ENCODE data around the gene TM2D3. TPM values are rescaled to one million over a fixed set of nuclear protein-coding genes. Genes with fewer than 3 reads are reported as not detected.

The TM2D3 gene, protein sequence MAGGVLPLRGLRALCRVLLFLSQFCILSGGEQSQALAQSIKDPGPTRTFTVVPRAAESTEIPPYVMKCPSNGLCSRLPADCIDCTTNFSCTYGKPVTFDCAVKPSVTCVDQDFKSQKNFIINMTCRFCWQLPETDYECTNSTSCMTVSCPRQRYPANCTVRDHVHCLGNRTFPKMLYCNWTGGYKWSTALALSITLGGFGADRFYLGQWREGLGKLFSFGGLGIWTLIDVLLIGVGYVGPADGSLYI
- total RNA-seq, result 48.7 TPM
- long read RNA-seq, transcript TM2D3-202 (5 exons, 1,329 nt), result major isoform, 43 of 56 reads
- long read RNA-seq, transcript TM2D3-201 (6 exons, 1,381 nt), result minor isoform, 6 of 56 reads
- long read RNA-seq, partial matches to known transcripts, result 0 of 56 reads
- long read RNA-seq, other reads (novel, unspliced or antisense), result 3 of 56 reads

DNA sequence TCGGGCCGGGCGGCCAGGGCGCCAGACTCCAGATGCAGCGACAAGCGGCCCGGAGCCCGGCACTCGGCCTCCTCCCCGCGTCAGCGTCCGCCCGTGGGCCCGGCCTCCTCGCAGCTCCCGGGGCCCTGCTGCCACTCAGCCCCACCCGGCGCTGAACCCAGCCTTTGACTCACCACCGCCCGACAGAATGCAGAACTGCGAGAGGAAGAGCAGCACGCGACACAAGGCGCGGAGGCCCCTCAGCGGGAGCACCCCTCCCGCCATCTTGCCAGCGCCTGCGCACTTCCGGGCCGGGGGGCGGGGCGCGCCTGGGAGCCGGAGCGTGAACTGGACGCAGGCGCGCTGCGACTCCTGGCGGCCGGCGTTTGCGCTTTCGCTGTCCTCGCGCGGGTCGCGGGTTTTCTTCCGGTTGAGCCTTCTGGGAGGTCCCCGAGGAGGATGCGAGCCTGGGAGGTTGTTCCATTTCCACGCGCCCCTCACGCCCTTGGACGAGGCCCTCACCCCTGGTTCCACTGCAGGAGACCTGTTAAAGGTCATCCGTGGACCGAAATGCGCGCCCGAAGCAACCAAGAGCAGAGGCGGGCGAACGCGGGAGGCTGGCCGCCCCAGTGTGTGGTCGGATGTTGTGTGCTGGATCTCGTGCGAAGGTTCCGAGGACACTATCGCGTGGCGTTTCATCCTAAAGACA, at the start of gene TM2D3:
TM2D3 (minus strand) TSS at position 284 of the 688 bp plus-strand sequence; CDS start at position 264, 20 bp downstream.
- intact Hi-C loops (cut with micrococcal nuclease), result no loop called here
- peak; percentile 97 for ATAC-seq
- DNase-seq, result peak; percentile 98

DNA sequence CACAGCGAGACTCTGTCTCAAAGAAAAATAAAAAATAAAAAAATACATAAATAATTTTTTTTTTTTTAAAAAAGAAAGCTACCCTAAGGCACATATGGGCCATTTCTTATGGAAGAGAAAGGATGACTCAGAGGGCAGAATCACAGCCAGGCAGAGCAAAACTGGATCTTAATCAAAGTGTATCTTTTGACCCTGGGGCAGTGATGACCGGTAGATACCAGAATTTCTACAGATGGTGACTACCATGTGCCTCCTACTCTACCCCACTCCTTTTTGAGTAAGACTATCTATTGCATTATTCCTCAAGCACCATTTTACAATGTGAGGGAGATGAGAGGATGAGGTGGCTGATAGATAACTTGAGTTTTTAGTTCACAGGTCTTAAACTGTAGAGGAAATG, 46.1 kb upstream of the TM2D3 start:
- DNase-seq (no peak), ATAC-seq (no peak)
- intact Hi-C loops (cut with micrococcal nuclease), result no loop called here

DNA sequence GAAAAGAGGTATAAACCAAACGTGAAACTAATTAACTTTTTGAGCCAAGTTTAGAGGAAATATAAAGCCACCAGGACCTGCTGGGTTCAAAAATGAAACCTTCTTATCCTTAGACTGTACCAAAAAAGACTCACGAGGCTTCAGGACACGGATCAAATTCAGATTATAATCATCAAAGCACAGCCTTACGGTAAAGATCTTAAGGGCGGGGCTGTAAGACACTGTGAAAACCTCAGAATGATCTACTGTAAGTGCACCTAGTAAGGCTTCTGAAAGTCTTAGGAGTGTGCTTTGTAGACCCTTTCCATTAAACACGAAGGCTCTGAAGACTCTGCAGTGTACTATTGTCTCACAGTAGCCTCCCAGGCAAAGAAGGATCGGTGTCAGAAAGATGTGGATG, 45.3 kb upstream of the TM2D3 start:
- ATAC-seq (no peak), DNase-seq (no peak)
- intact Hi-C loops (cut with micrococcal nuclease), result no loop called here

DNA sequence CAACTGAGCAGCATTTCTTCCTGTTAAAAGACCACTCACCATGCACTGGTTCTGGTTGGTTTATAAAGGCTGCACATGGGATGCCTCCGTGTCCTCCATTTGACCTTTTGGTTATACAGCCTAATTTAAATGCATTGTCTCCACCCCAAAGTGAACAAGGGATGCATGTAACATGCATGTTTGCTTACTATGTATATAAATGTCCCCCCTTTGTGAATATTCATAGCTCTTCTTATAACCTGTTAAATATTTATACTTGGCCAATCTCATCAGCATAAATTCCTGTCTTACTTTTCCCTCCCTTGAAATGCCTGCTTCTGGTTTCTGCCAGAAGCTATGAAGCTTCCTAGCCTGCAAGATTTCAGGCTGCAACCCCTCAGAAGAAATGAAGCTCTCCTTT, 44.6 kb upstream of the TM2D3 start:
- DNase-seq (no peak), ATAC-seq (no peak)
- intact Hi-C loops (cut with micrococcal nuclease), result no loop called here

DNA sequence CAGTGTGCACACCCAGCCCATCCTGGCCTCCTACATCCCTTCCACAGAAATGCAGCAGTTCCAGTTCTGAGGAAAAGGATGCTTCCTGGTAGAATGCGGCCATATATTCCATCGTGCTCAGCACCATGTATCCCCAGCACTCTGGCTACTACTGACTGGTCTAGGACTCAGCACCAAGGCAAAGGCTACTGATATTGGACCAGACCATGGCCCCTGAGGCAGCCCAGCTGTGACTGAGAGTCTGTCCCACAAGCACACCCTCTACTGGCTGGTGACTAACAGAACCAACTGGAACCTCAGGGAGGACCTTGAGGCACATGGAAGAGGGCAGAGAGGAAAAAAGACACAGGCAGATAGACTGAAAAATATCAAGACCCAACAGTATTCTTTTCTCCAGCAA, 42.1 kb upstream of the TM2D3 start:
- ATAC-seq (no peak), DNase-seq (no peak)
- intact Hi-C loops (cut with micrococcal nuclease), result no loop called here

DNA sequence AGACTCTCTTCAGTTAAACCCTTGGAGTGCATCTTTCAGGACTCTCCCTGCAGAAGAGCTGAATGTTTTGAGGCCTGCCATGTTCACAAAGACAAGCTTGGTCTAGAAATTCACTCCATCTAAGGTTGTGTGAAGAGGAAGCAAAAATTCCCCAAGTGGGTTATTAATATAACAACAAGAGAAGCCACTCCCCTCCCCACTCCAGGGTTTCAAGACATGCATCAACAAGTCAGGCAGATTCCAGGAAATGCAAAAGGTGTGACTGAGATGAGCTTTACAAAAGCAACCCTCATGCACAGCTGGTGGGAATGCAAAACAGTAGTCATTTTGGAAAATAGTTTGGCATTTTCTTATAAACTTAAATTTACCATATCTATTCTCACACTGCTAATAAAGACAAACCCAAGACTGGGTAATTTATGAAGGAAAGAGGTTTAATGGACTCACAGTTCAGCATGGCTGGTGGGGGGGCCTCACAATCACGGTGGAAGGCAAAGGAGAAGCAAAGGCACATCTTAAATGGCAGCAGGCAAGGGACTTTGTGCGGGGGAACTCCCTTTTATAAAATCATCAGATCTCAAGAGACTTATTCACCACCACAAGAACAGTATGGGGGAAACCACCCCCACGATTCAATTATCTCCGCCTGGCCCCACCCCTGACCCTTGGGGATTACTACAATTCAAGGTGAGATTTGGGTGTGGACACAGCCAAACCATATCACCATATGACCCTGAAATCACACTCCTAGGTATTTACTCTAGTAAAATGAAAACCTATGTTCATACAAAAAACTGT, 40.8 kb upstream of the TM2D3 start:
- ATAC-seq (no peak), DNase-seq (no peak)
- intact Hi-C loops (cut with micrococcal nuclease), result no loop called here

DNA sequence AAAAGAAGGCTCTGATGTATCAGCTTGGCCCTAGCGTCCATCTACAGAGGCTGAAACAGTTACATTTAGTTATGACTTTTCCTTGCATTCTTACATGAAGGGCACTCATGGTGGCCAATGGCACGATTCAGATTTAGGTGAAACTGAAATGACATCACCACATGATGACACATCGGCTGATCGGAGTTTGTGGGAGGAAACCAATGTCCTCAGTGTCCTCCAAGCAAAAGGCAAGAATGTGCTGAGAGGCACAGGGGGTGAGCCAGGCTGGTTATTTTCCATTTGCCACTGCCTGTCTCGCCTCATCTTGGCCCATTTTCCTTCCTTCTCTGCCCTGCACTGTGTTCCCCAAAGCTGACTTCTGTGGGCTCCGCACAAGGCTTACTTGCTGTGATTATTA, 37.7 kb upstream of the TM2D3 start:
- intact Hi-C loops (cut with micrococcal nuclease), result no loop called here
- DNase-seq (no peak), ATAC-seq (no peak)

DNA sequence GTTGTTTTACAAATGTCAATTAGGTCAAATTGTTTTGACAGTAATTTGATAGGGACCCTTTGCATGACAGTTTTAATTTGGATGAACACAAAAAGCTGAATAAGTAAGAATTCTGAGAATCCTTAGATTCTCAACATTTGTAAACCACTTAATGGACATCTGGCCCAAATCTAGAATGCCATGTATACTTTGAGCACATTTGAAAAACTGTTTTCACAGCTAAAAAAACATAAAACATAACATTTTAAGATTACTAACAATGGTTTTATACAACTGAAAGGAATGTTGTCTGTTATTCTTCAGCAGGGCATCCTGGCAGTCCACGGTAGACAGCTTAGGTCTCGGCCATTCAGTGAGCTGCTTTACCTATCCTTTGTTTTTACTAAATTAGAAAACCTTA, 34.5 kb upstream of the TM2D3 start:
- intact Hi-C loops (cut with micrococcal nuclease), result no loop called here
- ATAC-seq, result no peak

DNA sequence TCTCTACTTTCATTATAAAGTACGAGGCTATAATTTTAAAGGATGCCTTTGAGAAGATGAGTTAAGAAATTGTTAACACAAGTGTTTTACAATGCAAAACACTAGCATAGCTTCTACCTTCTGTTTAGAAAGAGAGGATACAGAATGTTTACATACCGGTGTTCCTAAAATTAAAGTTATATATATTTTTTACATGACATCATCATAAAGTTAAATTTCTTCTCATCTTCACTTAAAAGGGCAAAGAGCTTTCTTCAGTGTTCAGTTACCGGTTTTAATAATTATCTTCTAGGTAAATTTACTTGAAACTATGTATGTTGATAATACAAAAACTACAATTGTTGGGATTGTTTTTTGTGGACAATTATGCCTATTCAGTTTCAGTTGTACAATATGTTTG, 32.7 kb upstream of the TM2D3 start:
- intact Hi-C loops (cut with micrococcal nuclease), result no loop called here

More for the DNA sequence above, 34.5 kb upstream of the TM2D3 start:
- DNase-seq, result no peak

DNA sequence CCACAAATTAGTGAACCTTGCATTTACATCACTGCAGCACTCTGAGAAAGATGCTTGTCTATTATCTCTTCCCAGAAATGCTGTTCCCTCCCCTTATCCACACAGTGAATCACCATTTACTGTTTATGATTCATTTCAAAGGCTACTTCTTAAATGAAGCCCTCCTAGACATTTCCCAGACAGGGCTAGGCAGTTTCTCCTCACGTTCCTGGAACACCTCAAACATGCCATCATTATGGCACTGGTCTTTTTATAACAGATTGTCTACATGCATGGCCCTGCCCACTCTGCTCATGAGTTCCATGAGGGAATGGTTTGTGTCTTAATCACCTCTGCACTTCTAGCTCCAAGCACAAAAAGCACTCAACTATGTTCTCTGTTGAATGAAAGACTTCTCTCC, 32.2 kb upstream of the TM2D3 start:
- no peak for DNase-seq
- intact Hi-C loops (cut with micrococcal nuclease), result no loop called here
- ATAC-seq, result peak; percentile 96

More for the DNA sequence above, 32.7 kb upstream of the TM2D3 start:
- DNase-seq (no peak), ATAC-seq (no peak)

DNA sequence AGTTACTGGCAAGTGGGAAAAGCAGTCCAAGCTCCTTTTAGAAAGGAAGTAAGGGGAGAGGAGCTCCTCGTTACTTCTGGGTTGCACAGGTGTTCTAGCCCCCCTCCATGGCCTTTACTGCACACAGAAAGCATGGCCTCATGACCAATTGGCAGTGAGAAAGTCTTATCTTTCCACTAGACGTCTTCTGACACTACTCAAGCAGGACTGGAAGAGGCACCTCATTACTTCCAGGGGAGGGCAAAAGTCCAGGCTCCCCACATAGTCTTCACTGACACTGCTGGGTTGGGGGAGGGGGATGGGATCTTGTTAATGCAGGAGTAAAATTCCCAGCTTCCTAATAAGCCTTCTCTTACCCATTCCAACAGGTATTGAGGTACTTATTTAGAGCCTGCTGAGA, 27.6 kb upstream of the TM2D3 start:
- ATAC-seq (no peak), DNase-seq (no peak)
- intact Hi-C loops (cut with micrococcal nuclease), result no loop called here

DNA sequence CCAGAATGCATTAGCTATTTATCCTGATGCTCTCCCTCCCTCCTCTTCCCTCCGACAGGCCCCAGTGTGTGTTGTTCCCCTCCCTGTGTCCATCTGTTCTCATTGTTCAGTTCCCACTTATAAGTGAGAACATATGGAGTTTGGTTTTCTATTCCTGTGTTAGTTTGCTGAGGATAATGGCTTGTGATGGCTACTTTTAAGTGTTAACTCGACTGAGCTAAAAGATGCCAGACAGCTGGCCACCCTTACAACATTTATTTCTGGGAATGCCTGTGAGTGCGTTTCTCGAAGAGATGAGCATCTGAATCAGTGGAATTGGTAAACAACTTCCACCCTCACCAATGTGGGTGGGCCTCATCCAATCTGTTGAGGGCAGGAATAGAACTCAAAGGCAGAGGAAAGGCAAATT, 24.7 kb upstream of the TM2D3 start:
- DNase-seq (no peak), ATAC-seq (no peak)

DNA sequence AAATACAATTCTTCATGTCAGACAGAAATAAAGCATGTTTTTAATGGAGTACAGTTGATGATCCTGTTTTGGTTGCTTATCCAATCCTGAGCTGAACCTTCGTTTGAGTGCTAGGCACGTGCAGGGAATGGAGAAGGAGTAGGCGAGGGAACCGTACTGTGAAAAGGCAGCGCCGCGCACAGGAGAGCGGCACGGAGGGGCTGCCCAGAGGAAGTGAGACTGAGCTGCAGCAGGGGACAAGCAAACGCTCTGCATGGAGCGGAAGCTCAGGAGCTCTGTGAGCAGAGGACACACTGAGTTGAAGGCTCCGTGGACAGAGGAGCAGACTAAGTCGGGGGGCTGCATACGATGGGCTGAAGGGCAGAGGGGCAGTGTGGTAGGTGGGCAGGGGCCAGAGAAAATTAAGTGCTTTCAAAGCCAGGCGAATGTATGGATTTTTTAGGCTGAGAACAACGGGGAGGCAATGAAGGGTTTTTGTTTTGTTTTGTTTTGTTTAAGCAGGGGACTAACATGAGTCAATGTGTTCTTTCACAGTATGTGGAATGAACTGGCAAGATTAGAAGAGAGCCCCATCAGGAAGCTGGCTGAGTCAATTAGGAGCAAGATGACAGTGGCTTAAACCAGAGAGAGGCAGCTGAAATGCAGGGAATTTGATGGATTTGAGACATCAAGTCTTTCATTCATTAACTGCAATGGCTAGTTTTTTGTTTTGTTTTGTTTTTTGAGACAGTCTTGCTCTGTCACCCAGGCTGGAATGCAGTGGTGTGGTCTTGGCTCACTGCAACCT, 23.8 kb upstream of the TM2D3 start:
- ATAC-seq (peak; percentile 46), DNase-seq (no peak)
- intact Hi-C loops (cut with micrococcal nuclease), result no loop called here

More for the DNA sequence above, 24.7 kb upstream of the TM2D3 start:
- intact Hi-C loops (cut with micrococcal nuclease), result no loop called here

DNA sequence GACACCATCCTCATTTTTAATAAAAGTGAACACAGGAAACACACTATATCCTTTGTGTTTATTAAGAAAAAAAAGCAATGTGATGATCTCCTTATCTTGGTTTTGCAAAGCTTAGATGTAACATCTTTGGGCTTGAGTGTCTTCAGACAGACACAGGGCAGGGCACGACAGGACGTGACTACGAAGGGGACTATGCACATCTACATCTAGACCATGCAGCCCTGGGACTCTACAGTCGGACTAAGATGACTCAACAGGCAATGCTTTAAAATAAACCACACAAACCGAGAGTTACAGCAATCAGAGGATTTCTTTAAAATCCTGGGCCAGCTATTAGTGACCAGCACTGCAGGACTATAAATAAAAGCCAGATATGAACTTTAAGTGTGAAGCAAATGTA, 22.8 kb upstream of the TM2D3 start:
- no peak for ATAC-seq
- no peak for DNase-seq
- intact Hi-C loops (cut with micrococcal nuclease), result no loop called here

DNA sequence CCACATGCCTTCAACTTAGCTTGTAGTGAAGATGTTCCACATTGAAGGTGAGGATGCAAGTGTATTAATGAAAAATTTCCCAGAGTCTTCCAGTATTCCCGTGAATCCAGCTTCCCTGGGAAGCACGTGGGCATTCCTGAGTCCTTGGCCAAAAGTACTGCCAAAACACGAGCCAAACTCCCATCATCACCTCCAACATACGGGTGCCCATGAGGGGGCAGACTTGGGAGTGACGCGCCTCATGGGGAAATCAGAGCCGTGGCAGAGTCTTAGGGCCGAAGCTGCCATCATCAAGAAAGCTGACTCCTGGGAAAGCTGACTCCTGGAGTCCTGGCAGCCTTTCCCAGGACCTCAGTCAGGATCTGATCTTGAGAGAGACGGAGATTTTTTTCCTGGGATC, 20.1 kb upstream of the TM2D3 start:
- intact Hi-C loops (cut with micrococcal nuclease), result no loop called here
- no peak for DNase-seq
- peak; percentile 66 for ATAC-seq

DNA sequence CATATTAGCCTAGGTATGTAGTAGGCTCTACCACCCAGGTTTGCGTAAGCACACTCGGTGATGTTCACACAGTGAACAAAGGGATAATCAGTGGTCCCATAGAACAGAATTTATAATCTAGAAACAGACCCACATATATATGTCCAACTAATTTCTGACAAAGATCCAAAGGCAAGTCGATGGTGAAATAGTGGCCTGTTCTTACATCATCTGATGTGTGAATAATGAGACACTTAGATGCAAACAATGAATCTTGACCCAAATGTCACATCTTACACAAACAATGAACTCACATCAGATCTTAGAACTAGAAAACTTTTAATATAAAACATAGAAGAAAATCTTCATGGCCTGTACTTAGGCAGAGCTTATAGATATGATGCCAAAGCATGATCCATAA, 17.6 kb upstream of the TM2D3 start:
- intact Hi-C loops (cut with micrococcal nuclease), result no loop called here
- ATAC-seq (no peak), DNase-seq (no peak)

DNA sequence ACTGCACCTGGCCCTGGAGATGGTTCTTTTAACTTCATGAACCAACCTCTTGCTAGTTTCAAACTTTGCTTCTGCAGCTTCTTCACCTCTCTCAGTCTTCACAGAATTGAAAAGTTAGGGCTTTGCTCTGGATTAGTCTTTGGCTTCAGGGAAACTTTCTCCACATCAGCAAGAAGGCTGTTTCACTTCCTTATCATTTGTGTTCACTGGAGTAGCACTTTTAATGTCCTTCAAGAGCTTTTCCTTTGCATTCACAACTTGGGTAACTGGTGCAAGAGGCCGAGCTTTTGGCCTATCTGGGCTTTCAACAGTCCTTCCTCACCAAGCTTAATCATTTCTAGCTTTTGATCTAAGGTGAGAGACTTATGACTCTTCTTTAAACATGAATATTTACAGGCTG, 15.7 kb upstream of the TM2D3 start:
- intact Hi-C loops (cut with micrococcal nuclease), result no loop called here
- DNase-seq (no peak), ATAC-seq (no peak)

DNA sequence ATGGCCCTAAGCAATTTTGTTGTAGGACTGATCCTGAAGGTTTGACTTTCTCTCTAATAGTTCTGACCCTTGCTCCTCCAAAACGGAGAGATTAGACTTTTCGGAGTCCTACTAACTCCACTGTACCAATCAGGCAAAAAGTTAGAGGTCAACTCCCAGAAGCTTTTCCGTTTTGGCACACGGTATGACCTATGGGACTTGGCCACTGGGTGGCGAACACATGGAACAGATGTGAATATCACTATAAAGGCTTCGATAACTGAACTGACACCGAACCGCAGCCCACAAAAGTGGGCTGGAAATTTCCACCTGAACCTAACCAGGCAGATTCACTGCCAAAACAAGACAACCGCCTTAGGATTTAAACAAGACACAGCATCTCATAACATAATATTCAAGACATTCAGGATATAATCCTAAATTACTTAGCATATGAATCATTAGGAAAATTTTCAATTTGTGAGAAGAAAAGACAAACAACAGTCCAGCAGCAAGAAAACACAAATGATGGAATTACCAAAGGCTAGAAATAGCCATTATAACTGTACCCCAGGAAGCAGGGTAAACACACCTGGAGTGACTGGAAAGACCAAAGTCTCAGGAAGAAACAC, 12.2 kb upstream of the TM2D3 start:
- DNase-seq, result no peak
- peak; percentile 48 for ATAC-seq
- intact Hi-C loops (cut with micrococcal nuclease), result no loop called here

DNA sequence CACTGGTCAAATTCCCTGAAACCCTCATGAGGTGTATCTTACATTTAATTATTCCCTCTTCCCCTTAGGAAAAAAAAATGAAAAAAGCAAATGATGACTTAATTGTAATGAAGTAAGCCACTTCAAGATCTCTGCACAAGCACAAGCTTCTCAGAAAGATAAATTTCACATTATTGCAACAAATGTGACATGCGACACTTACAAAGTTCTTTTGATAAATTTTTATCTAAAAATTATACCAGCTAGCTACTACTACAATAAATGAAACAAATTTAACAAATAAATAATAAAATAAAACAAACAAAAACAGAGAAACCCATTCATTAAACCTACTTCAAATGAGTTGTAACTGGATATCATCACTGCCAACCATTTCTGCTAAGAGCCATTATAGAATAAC, 10.0 kb upstream of the TM2D3 start:
- intact Hi-C loops (cut with micrococcal nuclease), result no loop called here
- ATAC-seq, result no peak
- DNase-seq, result no peak
